ENCODE data around the gene GDNF.
"Not testable (repeated sequence)": the region's sequence is repeated elsewhere in the genome, so short reads cannot be mapped to it uniquely, and the experiment has no call there.

The GDNF gene

GRCh38 chr5:37806016-37806415 lies 33.8 kb downstream of the GDNF start:
- no peak overlapping the region for H3K4me3 ChIP-seq (ENCODE audit: low read length)
- no peaks in the 10 kb centered on the region for H3K27me3 ChIP-seq (ENCODE audit: insufficient read depth, low read length)
- H3K4me1 ChIP-seq (ENCODE audit: insufficient read depth, low read length): no peaks in the 10 kb centered on the region
- H3K36me3 ChIP-seq (ENCODE audit: insufficient read depth, low read length): no peaks in the 10 kb centered on the region
- no peaks in the 10 kb centered on the region for H3K9me3 ChIP-seq (ENCODE audit: low read length)
- no peak overlapping the region for H2AFZ ChIP-seq (ENCODE audit: low read depth, low read length)

- no peaks in the 10 kb centered on the region for H3K9me3 ChIP-seq (ENCODE audit: low read length)
- H2AFZ ChIP-seq (ENCODE audit: low read depth, low read length): no peak overlapping the region
- H3K4me1 ChIP-seq (ENCODE audit: insufficient read depth, low read length): no peaks in the 10 kb centered on the region
- no peak overlapping the region for H3K4me3 ChIP-seq (ENCODE audit: low read length)
- H3K27me3 ChIP-seq (ENCODE audit: insufficient read depth, low read length): no peaks in the 10 kb centered on the region
- no peaks in the 10 kb centered on the region for H3K36me3 ChIP-seq (ENCODE audit: insufficient read depth, low read length)
These were observed 35.4 kb downstream of the GDNF start for GRCh38 chr5:37804401-37804800.

- Histone ChIP-seq H3K4me3 (ENCODE audit: low read length) (no peak overlapping the region), H3K4me1 (ENCODE audit: insufficient read depth, low read length) (no peaks in the 10 kb centered on the region), H3K36me3 (ENCODE audit: insufficient read depth, low read length) (no peaks in the 10 kb centered on the region), H3K27me3 (ENCODE audit: insufficient read depth, low read length) (no peaks in the 10 kb centered on the region), H3K9me3 (ENCODE audit: low read length) (no peaks in the 10 kb centered on the region), H2AFZ (ENCODE audit: low read depth, low read length) (no peak overlapping the region)
These were observed 36.4 kb downstream of the GDNF start for GRCh38 chr5:37803487-37803886.

- Histone ChIP-seq H3K9me3 (ENCODE audit: low read length) (no peaks in the 10 kb centered on the region), H3K27me3 (ENCODE audit: insufficient read depth, low read length) (no peaks in the 10 kb centered on the region)
These were observed 38.3 kb downstream of the GDNF start for GRCh38 chr5:37801521-37801920.

GRCh38 chr5:37799865-37800421 lies 39.9 kb downstream of the GDNF start:
- H3K4me1 ChIP-seq (ENCODE audit: insufficient read depth, low read length): no peaks in the 10 kb centered on the region

More at GRCh38 chr5:37801521-37801920, 38.3 kb downstream of the GDNF start:
- Histone ChIP-seq H3K4me3 (ENCODE audit: low read length) (no peak overlapping the region), H3K4me1 (ENCODE audit: insufficient read depth, low read length) (no peaks in the 10 kb centered on the region), H3K36me3 (ENCODE audit: insufficient read depth, low read length) (no peaks in the 10 kb centered on the region), H2AFZ (ENCODE audit: low read depth, low read length) (no peak overlapping the region)

GRCh38 chr5:37796435-37796834 lies 43.4 kb downstream of the GDNF start:
- not testable (repeated sequence) for H3K4me3 ChIP-seq (ENCODE audit: low read length); H3K36me3 ChIP-seq (ENCODE audit: insufficient read depth, low read length); H3K9me3 ChIP-seq (ENCODE audit: low read length); H3K27me3 ChIP-seq (ENCODE audit: insufficient read depth, low read length); H2AFZ ChIP-seq (ENCODE audit: low read depth, low read length)
- peaks cover 10% of the 10 kb centered on the region for H3K4me1 ChIP-seq (ENCODE audit: insufficient read depth, low read length)

More at GRCh38 chr5:37799865-37800421, 39.9 kb downstream of the GDNF start:
- no peak overlapping the region for H2AFZ ChIP-seq (ENCODE audit: low read depth, low read length)
- H3K27me3 ChIP-seq (ENCODE audit: insufficient read depth, low read length): no peaks in the 10 kb centered on the region
- no peaks in the 10 kb centered on the region for H3K9me3 ChIP-seq (ENCODE audit: low read length)
- no peak overlapping the region for H3K4me3 ChIP-seq (ENCODE audit: low read length)
- H3K36me3 ChIP-seq (ENCODE audit: insufficient read depth, low read length): no peaks in the 10 kb centered on the region

- peaks cover 13% of the 10 kb centered on the region for H3K4me1 ChIP-seq (ENCODE audit: insufficient read depth, low read length)
- H2AFZ ChIP-seq (ENCODE audit: low read depth, low read length); H3K9me3 ChIP-seq (ENCODE audit: low read length); H3K4me3 ChIP-seq (ENCODE audit: low read length); H3K27me3 ChIP-seq (ENCODE audit: insufficient read depth, low read length); H3K36me3 ChIP-seq (ENCODE audit: insufficient read depth, low read length): not testable (repeated sequence)
These were observed 44.5 kb downstream of the GDNF start for GRCh38 chr5:37795292-37795691.

GRCh38 chr5:37792975-37793631 lies 46.7 kb downstream of the GDNF start:
- Histone ChIP-seq H2AFZ (ENCODE audit: low read depth, low read length) (no peak overlapping the region), H3K27me3 (ENCODE audit: insufficient read depth, low read length) (no peaks in the 10 kb centered on the region), H3K9me3 (ENCODE audit: low read length) (no peaks in the 10 kb centered on the region), H3K4me3 (ENCODE audit: low read length) (no peak overlapping the region), H3K4me1 (ENCODE audit: insufficient read depth, low read length) (peaks cover 13% of the 10 kb centered on the region), H3K36me3 (ENCODE audit: insufficient read depth, low read length) (no peaks in the 10 kb centered on the region)

- Histone ChIP-seq H3K4me3 (ENCODE audit: low read length) (no peak overlapping the region), H3K27me3 (ENCODE audit: insufficient read depth, low read length) (no peaks in the 10 kb centered on the region), H3K9me3 (ENCODE audit: low read length) (no peaks in the 10 kb centered on the region), H2AFZ (ENCODE audit: low read depth, low read length) (no peak overlapping the region), H3K4me1 (ENCODE audit: insufficient read depth, low read length) (peaks cover 13% of the 10 kb centered on the region), H3K36me3 (ENCODE audit: insufficient read depth, low read length) (no peaks in the 10 kb centered on the region)
These were observed 48.5 kb downstream of the GDNF start for GRCh38 chr5:37791321-37791720.

- Histone ChIP-seq H3K4me3 (ENCODE audit: low read length) (no peak overlapping the region), H3K36me3 (ENCODE audit: insufficient read depth, low read length) (no peaks in the 10 kb centered on the region), H3K4me1 (ENCODE audit: insufficient read depth, low read length) (peaks cover 13% of the 10 kb centered on the region), H2AFZ (ENCODE audit: low read depth, low read length) (no peak overlapping the region), H3K27me3 (ENCODE audit: insufficient read depth, low read length) (no peaks in the 10 kb centered on the region), H3K9me3 (ENCODE audit: low read length) (no peaks in the 10 kb centered on the region)
These were observed 49.9 kb downstream of the GDNF start for GRCh38 chr5:37789991-37790390.

- H3K9me3 ChIP-seq (ENCODE audit: low read length): no peaks in the 10 kb centered on the region
- no peak overlapping the region for H3K4me3 ChIP-seq (ENCODE audit: low read length)
- no peaks in the 10 kb centered on the region for H3K27me3 ChIP-seq (ENCODE audit: insufficient read depth, low read length)
- no peak overlapping the region for H2AFZ ChIP-seq (ENCODE audit: low read depth, low read length)
- H3K4me1 ChIP-seq (ENCODE audit: insufficient read depth, low read length): peaks cover 10% of the 10 kb centered on the region
- H3K36me3 ChIP-seq (ENCODE audit: insufficient read depth, low read length): no peaks in the 10 kb centered on the region
These were observed 52.1 kb downstream of the GDNF start for GRCh38 chr5:37787742-37788141.

- Histone ChIP-seq H3K4me3 (ENCODE audit: low read length) (no peak overlapping the region), H3K27me3 (ENCODE audit: insufficient read depth, low read length) (no peaks in the 10 kb centered on the region), H3K36me3 (ENCODE audit: insufficient read depth, low read length) (no peaks in the 10 kb centered on the region), H3K4me1 (ENCODE audit: insufficient read depth, low read length) (peaks cover 8% of the 10 kb centered on the region), H3K9me3 (ENCODE audit: low read length) (no peaks in the 10 kb centered on the region), H2AFZ (ENCODE audit: low read depth, low read length) (no peak overlapping the region)
These were observed 52.9 kb downstream of the GDNF start for GRCh38 chr5:37786862-37787519.

GRCh38 chr5:37786416-37786815 lies 53.4 kb downstream of the GDNF start:
- Histone ChIP-seq H3K27me3 (ENCODE audit: insufficient read depth, low read length) (no peaks in the 10 kb centered on the region), H3K36me3 (ENCODE audit: insufficient read depth, low read length) (no peaks in the 10 kb centered on the region), H2AFZ (ENCODE audit: low read depth, low read length) (no peak overlapping the region), H3K4me3 (ENCODE audit: low read length) (no peak overlapping the region), H3K4me1 (ENCODE audit: insufficient read depth, low read length) (peaks cover 3% of the 10 kb centered on the region), H3K9me3 (ENCODE audit: low read length) (no peaks in the 10 kb centered on the region)
